SHP77 (cell line): ENCODE measurements around the gene SPRED3.

Experiments used
- DNase-seq, 2 experiments: peaks; one replicate each; lab custom pipeline; 2025; lab: John Stamatoyannopoulos, UW

SPRED3 gene

GRCh38 chr19:38373907-38374331, 14.6 kb upstream of the SPRED3 start:
- DNase-seq = no peak

- DNase-seq = peak; percentile 100
Observed at GRCh38 chr19:38374332-38375097, 14.0 kb upstream of the SPRED3 start, which contains the start of gene PSMD8. PSMD8 (plus strand) TSS chr19:38374571; CDS start chr19:38374602, 31 bp downstream.

GRCh38 chr19:38375098-38375493, 13.4 kb upstream of the SPRED3 start:
- no peak for DNase-seq

DNA sequence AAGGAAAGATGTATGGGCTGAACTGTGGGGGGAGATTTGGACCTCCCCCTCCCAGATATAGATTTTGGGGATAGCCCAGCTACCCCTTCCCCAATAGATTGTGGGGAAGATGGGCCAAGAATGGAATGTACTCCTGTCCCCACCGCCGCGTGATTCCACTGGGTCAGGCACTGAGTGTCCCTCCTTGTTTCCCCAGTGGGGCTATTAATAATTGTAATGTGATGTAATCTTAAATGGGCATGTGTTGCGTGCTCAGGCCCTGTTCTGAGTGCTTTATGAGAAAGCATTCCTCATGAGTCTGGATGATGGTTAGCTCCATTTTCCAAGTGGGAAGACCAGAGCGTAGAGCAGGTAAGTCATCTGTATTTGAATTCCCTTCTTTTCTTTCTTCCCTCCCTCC, 12.7 kb upstream of the SPRED3 start:
- no peak for DNase-seq

- DNase-seq = no peak
Observed at GRCh38 chr19:38376576-38376975, 11.9 kb upstream of the SPRED3 start.

GRCh38 chr19:38377052-38377451, 11.4 kb upstream of the SPRED3 start:
- DNase-seq = no peak

DNA sequence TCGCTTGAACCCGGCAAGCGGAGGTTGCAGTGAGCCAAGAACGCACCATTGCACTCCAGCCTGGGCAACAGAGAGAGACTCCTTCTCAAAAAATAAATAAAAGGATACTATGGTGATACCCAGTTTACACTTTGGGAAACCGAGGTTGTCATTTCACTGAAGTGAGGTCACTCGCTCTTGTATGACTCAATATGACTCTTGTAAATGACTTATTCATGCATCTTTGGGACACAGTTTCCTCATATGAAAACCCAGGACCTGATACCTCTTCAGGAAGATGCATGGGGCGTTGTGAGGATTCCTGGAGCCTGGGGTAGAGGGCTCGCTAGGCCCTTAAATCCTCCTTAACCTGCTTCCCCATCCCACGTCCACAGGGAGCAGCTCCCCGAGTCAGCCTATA, 9.6 kb upstream of the SPRED3 start:
- DNase-seq = no peak

- no peak for DNase-seq
Observed at GRCh38 chr19:38381138-38381537, 7.4 kb upstream of the SPRED3 start.

DNA sequence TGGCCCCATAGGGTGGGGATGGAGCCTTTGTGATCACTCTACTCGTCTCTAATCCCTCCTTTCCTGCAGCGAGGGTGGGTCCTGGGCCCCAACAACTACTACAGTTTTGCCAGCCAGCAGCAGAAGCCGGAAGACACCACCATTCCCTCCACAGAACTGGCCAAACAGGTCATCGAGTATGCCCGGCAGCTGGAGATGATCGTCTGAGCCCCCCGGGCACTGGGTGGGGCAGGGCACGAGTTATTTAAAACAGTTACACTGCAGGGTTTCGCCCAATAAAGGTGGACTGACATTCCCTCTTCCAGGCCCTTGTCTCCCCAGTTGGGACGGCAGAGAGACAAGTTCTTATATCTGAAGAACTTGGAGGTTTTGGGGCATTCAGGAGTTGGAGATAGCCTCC, 5.3 kb upstream of the SPRED3 start:
- no peak for DNase-seq

GRCh38 chr19:38383743-38384142, 4.8 kb upstream of the SPRED3 start:
- DNase-seq = no peak

DNA sequence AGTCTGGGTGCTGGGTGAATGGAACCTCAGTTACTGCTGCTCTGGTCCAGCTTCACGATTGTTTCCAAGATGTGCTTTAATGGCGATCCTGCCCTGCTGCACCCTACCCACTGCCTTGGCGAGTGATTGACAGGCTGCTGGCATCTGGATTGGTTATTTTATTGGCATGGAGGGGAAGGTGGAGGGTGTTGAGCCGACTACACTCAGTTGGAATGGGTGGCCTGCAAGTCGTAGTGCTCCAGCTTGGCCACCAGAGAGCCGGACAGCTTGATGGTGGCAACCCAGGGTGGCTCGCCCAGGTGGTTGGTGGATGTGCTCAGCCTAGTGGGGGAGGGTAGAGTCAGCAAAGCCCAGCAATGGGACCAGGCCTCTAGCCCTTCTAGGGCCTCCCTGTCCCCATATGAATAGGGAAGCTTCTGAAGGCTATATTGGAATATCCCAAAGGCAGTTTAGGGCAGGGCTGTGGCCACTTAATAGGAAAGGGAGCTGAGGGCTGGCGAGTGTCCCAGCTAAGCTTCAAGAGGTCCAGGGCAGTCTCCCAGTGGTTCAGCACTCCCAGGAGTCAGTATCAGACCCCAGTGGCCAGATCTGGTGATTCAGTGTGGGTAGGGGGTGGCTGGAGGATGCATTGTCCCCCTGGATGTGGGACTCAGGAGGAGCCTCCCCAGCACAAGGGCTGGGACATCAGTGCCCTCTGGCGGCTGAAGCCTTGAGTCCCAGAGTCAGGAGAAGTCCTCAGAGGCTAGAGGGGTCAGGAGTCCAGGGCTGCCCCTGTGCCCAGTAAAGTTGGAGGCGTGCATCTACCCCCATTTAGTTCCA, 4.1 kb upstream of the SPRED3 start:
- peak; percentile 32 to 41 for DNase-seq

DNA sequence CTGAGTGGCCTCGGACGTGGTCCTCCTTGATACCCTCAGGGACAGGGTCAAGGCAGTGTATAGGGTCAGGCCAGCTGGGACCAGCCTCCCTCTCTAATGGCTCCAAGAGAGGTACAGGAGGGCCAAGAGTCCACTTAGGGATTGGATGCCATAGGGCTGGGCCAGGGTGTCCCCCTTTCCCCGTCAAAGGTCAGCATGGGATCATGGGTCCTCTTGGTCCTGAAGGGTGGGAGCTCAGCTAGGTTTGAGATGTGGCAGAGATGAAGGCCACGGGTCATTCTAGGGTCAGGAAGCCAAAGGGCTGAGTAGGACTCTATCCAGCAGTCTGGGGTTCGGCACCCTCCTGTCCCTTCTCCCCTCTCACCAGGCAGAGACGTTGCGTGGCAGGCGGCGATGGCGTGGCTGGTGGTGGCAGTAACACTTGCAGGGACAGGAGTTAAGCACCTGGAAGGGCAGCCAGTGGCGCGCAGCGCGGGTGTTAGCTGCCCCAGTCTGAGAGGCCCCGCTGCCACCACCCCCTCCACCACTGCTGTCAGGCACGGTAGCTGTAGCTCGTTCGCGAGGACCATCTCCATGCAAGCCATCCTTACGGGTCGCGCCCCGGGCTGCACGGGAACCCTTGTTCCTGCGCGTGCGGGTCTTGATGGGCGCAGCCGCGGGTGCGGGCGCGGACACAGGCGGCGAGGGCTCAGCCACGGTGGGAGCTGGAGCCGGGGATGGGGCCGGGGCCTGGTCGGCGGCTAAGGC, 3.3 kb upstream of the SPRED3 start:
- no peak for DNase-seq

DNA sequence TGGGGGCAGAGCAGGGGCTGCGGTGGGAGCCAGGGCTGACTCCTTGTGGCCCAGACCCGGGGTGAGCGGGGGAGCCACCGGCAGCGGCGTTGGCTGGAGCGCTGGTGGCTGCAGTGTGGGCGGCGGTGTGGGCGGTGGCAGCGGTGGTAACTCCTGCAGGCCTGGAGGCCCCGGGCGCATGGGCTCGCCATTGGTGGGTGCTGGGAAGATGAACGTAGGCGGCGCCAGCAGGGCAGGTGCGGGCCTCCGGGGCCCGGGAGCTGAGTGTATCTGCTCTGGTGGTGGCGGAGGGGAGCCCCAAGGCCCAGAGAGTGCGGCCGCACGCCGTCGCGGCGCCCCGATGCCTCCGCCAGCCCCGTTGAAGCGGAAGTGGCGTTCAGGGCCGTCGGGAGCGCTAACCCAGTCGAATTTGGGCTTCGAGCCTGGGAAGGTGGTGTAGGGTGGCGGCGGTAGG, 2.7 kb upstream of the SPRED3 start:
- no peak for DNase-seq

- no peak for DNase-seq
Observed at GRCh38 chr19:38386300-38386970, 2.1 kb upstream of the SPRED3 start.

DNA sequence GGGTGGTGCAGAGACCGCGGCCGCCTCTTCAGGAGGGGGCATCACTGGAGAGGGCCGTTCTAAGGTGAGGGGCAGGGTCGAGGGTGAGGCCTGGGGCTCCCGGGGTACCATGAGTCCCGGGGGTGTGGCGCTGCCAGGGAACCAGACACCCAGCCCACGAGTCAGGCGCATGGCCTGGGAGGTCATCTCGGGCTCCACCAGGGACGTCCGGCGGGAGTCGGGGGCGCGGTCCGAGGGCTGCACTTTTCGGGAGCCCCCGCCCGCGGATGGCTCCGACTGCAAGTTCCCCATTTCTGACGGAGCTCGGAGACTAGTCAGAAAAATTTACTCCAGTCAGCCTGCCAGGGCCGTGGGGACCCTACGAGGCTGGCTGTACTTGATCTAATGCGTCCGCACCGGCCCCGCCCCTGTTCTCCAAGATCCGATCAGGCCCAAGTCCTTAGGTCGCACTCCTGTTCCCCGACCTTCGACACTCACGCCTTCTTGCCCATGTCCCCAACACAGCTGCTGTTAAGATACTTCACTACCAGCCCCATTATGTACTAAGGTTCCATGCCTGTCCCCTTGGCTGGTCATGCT, 1.4 kb upstream of the SPRED3 start:
- DNase-seq = no peak

DNA sequence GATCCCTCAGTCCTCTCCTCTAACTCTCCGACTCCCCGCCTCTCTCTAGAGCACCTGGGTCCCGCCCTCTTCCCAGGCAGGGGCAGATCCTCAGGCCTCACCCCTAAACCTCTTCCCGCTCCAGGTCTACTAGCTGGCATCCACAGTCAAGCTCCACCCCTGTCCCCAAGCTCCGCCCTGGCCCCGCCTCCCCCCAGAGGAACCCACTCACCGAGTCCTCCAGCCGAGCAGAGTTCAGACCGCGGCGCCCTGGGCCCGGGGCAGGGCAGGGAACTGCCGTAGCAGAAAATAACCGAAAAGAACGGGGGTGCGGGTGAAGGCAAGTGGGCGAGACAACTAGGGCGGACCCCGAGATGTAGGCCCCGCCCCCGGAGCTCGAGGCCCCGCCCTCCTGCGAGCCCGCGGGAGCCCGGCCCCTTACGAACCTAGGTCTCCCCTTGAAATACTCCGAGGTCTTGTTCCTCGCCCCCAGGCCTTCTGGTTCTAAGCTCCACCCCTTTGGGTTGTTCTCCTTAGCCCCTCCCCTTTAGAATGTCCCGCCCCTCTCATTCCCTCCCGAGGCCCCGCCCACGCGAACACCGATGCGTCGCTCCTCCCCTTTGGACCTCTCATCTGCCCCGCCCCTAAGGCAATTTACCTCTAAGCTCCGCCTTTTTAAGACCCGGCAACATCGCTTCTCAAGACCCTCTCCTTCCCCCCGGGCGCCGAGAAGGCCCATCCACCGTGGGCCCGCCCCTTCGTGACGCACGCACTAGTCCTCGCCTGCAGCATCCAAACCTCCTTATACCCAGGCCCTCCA, 748 bp upstream of the SPRED3 start, which contains the start of gene GGN:
TSS of gene GGN (minus strand) at position 485 of the 799 bp plus-strand sequence. CDS start 773 bp downstream, outside the sequence.
- DNase-seq = peak; percentile 93 to 95

GRCh38 chr19:38389101-38389925, 816 bp downstream of the SPRED3 start:
- peak in 1 of 2 experiments; percentile 63 for DNase-seq

DNA sequence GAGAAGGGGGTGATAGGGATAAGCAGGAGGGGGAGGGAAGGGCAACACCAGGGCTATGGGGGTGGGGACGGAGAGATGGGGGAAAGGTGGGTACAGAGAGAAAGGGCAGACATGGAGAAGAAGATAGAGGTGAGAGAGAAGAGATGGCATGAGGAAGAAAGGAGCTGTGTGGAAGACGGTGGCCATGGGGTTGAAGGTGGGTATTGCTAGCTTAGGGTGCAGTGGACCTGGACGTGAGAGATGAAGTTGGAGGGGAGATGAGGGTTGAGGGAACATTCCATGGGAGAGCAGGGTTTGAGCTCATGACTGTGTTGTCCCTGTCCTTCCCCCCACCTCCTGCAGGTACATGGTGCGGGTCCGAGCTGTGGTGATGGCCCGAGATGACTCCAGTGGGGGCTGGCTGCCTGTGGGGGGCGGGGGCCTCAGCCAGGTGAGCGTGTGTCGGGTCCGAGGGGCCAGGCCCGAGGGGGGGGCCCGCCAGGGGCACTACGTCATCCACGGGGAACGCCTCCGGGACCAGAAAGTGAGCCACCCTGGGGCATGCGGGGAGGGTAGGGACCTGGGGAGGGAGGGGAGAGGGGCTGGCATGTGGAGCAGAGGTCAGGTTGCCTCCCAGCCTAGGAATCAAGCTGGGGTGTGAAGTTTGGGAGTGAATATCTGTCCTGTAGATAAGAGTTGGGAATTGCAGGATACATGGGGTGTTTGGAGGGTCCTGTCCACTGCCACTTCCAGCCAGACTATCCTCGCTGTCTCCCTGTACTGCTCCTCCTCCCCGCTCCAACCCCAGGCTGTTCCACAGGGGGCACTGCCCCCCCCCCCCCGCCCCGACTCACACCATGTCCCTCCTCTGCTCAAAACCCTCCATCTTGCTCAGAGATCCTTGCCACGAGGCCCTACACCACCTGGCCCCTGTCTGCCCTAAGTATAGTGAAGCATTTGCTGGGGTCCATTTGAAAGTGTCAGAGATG, 1.7 kb downstream of the SPRED3 start:
- no peak for DNase-seq
